HG02943 (cell line): ENCODE results near the gene PTPRR.

ENCODE experiments used
- ATAC-seq: cut with Tn5 transposase; IDR thresholded peaks from one replicate; pipeline ENCODE4 v1.9.1; 2021; ENCODE audit warnings: mild to moderate bottlenecking, low read depth, moderate library complexity; ENCODE audit not compliant: unreplicated experiment

The PTPRR gene

DNA sequence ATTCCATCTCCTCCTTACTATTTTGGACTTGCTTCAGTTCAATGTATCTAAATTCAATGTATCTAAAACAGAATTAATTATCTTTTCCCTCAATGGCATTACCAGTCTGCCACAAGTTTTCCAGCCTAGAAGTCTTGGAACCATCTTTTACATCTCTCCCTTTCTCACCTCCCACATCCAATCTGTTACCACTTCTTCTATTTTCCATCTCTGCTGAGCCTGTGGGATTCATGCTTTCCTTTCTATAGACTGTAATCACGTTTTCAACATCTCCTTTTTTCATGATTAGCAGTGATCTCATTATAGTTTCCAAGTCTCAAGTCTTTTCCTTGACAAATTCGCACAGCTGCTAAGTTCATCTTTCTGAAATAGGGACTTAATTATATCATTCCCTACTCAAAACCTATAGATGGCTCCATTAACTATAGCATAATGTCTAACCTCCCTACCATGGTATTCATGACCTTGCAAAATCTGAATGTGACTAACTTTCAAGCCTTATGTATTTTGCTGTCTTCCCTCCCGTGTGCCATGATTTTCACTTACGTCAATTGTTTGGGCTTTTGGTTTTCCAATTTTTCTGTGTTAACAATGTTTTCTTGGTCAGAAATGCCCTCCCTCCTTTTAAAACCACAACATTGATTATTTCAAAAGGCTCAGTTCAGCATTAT is 262.8 kb downstream of the PTPRR start:
- ATAC-seq: no peak

- no peak for ATAC-seq
Observed at GRCh38 chr12:70652451-70652850, 268.1 kb downstream of the PTPRR start.

DNA sequence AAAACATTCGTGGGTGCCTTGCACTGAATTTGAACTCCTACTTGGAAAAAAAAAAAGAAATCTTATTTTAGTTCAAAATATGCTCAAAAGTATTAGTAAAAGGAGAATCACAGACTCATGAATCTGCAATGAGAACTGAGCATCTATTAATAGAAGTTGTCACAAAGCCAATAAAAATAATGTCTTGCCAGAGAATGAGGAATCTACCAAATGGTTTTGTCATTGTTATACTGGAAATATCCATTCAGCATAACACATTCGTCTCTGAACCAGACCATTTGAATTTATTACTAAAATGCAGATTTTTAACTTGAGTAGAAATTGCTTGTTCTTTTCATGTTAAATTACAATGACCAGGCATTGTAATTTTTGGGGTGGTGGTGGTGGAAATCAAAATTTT is 271.7 kb downstream of the PTPRR start:
- ATAC-seq: no peak

DNA sequence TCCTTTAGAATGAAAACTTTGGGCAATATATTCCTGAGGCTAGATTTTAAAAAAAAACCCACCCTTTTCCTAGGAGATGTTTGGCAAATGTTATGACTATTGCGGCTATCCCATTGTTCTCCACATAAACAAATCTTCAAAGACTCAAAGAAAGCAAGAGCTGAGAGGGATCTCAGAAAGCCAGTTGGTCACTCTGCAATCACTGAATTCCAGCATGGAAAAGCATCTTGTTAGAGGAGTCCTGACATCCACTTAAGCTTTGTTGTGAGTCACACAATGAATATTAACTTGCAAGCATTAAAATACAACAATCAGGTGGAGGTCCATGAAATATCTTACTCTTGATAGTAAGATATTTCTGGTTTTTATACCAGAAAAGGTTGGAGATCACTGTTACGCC is 272.3 kb downstream of the PTPRR start:
- ATAC-seq: no peak

GRCh38 chr12:70646850-70647249 is 273.7 kb downstream of the PTPRR start:
- ATAC-seq: no peak

DNA sequence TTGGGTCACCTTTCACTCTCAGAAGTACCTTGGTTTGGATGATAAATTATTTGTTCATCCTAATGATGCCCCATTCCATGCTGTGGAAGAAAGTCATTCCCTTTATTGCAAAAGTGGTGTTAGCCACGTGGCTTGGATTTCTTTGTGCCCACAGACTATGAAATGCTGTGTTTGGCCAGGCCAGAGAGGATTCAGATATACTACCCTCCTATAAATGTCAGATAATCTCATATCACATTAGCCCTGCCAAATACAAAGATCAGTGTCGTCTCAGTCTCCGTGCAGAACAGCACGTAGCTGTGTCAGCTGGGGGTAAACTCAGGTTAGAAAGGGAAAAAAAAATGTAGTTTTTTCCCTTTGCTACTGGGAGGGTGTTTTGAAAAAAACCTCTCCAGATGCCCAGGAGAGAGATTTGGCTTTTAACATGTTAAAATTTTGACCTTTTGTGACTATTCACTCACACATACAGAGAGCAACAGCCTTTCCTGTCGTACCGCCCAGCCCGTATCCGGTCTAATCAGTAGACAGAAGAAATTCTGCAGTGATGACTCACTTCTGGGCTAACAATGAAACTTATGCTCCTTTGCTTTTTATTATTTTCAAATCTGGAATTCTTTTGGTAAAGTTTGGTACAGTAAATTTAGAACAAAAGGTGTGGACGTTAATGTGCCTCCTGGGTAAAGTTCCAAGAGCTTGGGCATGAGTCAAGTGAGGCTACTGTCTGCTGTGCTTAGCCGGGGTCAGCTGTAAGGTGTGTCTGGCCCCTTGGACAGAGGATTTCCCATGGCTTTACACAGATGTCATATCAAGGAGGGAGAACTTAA is 274.8 kb downstream of the PTPRR start:
- ATAC-seq: no peak

DNA sequence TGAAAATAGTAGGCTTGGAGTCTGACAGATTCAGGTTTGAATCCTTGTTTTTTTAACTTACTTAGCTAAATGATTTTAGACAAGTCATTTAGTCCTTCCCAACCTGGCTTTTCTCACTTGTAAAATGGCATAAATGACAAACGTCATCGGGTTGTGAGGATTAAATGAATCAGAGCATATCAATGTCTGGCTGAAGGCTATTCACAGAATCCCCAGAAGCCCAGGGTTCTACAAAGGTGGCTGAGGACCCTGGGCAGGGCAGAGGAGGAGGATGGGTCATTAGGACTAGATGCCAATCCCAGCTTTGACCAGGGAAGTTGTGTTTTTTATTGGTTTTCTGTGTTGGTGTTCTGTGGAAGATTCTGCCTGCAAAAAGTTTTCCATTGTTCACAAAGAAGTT is 275.7 kb downstream of the PTPRR start:
- no peak for ATAC-seq

DNA sequence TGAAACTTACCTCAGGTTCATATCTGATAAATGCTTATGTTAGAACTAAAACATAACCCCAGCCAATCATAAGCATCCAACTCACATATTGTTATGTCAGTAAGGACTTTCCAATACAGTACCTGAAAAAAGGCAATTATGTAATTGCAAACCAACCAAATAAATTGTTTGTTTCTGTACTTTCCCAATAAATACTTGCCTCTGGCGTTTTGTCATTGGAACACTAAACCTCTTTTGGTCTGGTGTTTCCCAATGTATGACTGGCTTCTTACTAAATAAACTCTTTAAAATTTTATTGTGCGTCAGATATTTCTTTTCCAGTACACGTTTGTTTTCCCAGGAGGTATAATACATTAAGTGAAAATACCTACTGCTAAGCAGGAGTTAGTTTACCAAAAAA is 276.6 kb downstream of the PTPRR start:
- no peak for ATAC-seq

DNA sequence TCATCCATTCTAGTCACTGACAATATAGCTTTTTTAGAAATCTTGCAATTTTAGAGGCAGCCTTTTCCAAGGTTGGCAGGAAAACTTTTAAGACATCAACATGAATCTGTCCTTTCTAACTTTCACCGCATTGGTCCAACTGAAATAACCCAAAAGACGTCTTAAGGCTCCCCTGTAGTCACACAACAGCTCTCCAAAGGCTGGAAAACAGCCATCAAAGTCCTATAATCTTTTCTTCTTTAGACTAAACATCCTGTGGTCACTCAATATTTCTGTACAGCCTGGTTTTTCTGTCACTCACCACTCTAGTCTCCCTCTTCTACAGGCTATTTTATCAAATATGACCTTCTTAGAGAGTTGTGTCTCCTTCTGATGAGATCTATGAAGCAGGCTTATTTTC is 278.8 kb downstream of the PTPRR start:
- no peak for ATAC-seq

DNA sequence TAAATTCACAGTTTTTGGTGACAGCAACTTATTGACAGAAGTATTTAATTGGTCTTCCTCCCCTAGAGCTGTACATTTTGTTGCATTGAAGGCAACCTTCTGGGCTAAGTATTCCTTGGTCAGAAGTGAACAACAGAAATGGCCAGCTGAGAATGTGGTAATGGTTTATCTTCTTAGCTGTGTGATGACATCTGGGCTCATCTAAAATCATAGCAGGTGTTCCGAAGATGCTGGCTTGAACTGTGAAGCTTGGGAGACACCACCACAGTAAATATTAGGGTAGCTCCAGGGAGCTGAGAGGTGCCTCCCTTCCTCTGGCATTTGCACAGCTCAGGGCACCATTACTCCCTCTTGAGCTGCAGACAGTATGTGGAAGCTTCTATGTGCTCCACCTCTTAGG is 279.6 kb downstream of the PTPRR start:
- no peak for ATAC-seq

DNA sequence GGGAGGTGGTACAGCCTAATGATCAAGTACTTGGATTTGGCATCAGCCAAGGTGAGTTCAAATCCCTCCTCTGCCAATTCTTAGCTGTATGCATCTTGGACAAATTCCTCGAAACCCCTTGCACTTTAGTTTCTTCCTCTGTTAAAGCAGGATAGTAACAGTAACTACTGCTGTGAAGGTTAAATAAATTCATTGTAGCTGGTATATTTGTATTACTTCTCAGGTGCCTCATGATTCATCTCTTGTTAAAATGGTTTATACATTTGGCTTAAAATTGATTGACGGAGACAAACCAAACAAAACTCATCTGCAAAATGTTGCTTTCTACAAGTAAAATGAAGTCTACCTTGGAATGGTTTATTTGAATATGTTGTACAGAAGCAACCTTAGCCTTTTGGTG is 281.0 kb downstream of the PTPRR start:
- no peak for ATAC-seq

- ATAC-seq: no peak
Observed at GRCh38 chr12:70638639-70639360, 281.7 kb downstream of the PTPRR start.

GRCh38 chr12:70637303-70638085 is 283.0 kb downstream of the PTPRR start, which contains the start of gene PTPRB:
Gene PTPRB (minus strand): TSS chr12:70637429. CDS start chr12:70637395, 34 bp downstream.
- ATAC-seq: no peak

DNA sequence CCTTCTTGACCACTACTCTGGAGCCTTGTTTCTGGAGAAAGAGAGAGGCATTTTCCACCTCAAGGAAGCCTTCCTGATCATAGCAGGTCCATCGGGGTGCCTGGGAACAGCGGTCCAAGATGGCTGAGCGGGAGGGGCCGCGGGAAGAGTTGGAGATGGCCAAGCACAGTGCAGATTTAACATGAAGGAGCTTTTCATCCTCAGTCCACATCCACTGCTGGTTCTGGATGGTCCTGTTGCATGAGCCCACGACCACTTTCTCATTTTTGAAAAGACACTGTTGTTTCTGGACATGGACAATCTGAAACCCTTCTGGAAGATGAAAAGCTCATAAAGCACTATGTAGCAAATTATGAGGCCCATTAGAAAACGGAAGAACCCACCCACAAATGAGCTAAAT is 284.8 kb downstream of the PTPRR start:
- no peak for ATAC-seq

DNA sequence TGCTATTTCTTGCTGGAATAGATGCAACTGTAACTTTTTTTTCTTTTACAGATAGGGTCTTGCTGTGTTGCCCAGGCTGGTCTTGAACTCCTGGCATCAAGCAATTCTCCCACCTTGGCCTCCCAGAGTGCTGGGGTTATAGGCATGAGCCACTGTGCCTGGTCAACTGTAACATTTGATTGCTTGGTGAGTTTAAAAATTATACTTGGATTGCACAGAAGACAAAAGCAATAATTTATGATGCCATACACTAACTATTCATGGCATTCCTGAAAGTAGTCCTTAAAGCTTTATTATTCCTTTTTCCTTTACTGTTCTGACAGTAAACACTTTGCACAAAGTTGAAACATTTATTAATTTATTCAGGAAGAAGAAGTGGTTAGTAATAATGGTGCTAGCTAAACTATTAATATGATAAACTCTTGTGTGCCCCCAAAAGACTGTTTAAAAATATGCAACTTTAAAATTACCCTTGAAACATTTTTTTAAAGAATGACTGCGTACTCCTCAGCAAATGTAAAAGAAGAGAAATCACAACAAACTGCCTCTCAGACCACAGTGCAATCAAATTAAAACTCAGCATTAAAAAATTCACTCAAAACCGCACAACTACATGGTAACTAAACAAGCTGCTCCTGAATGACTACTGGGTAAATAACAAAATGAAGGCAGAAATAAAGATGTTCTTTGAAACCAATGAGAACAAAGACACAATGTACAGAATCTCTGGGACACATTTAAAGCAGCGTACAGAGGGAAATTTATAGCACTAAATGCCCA is 291.6 kb downstream of the PTPRR start:
- no peak for ATAC-seq

DNA sequence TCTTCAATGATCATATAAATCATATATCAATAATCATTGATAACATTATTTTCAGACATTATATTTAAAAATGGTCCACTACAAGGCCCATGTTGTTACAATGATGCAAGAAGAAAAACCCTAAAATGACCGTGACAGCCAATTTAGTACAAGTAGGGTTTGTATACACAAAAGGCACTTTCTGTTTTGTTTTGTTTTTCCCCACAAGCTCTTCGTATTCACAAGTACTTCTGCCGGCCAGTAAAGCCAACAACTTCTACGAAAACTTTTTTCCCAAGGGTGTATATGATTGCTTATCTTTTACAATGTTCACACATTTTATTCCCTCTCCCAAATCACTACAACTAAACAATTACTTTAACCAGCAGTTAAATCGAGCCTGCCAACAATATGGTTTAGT is 292.9 kb downstream of the PTPRR start:
- no peak for ATAC-seq

- ATAC-seq: no peak
Observed at GRCh38 chr12:70626180-70626579, 294.4 kb downstream of the PTPRR start.

DNA sequence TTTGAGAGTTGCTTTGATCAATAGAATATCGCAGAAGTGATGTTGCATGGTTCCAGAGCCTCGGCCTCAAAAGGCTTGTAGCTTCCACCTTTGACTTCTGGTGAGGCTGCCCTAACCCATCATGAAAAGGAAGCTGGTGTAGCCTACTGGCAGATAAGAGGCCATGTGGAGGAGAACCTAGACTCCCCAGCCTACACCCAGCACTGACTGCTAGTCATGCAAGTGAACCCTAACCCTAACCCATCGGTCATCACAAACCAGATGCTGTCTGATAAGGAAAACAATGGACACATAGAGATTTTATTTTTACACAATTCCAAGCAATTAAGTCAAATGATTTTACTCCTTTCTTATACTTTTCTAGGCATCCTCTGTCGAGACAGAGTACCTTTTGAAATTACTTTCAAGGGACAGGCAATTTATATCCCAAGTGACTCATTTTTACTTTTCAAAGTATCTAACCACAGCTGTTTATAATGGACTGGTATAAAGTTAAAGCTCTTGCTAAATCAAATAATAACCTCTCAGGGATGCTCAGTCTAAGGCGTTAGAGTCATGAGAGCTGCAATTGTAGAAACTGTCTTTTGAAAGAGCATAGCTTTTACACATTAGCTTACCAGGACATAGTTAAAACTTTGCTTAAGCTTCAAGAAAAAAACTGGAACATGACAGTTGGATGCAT is 300.9 kb downstream of the PTPRR start:
- ATAC-seq: no peak

DNA sequence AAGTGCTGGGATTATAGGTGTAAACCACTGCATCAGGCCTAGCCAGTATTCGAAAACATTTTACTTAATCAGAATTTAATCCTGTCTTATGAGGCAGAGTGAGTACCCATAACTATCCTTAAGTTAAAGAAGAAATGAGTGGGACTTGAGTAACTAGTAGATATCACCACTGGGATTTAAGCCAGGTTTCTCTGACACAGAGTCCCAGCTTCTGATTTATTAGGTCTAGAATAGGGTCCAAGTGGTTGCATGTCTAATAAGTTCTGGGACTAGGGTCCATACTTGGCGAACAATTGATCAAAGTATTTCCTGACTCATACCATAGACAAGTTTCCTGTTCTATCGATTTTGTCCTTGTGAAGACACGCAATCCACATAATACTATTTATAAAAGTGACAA is 302.2 kb downstream of the PTPRR start:
- no peak for ATAC-seq
